K562 (cell line): ENCODE measurements around the gene PINK1. TPM values are rescaled to one million over a fixed set of nuclear protein-coding genes. Genes with fewer than 3 reads are reported as not detected.

ENCODE experiments used
- CTCFL ChIP-seq: IDR thresholded peaks from 2 replicates; pipeline ENCODE4 v1.6.1; 2011; ENCODE audit warnings: borderline replicate concordance, low read depth, mild to moderate bottlenecking, moderate library complexity, low read length; ENCODE audit not compliant: insufficient read depth, poor library complexity, severe bottlenecking
- FOXJ2 ChIP-seq: fragments of 200-800 bp; sonication (Bioruptor generic); IDR thresholded peaks from 2 replicates; pipeline ENCODE4 v1.6.1; 2016; ENCODE audit warnings: missing genetic modification characterization, missing compliant biosample characterization
- HMGXB4 ChIP-seq: sonication (generic); formaldehyde crosslinking; IDR thresholded peaks from 2 replicates; pipeline ENCODE4 v1.8.1; 2023; ENCODE audit warnings: mild to moderate bottlenecking, missing genetic modification reagents
- RNF219 ChIP-seq: fragments of 250-450 bp; sonication (Bioruptor Pico); IDR thresholded peaks from 2 replicates; pipeline ENCODE4 v1.5.0; 2022; ENCODE audit warnings: mild to moderate bottlenecking
- TEAD1 ChIP-seq, 2 experiments: fragments of 450-650 bp in 1 of 2; sonication (generic) in 1 of 2; formaldehyde crosslinking; IDR thresholded peaks; 2 replicates each; pipeline versions ENCODE4 v1.4.0 to v1.8.0; 2020 to 2022; ENCODE audit warnings: mild to moderate bottlenecking in 2 of 2, missing genetic modification reagents in 1 of 2
- polyA plus RNA-seq, 8 experiments: library from polyadenylated mRNA; depleted of rRNA in 4 of 8; stranded (reverse) in 5 of 8; unstranded in 3 of 8; fragments of >200 nt; fragmentation: Nextera tagmentation in 2 of 8; fragmentation: Illumina TruSeq in 1 of 8; extraction: Ambion mirVana in 2 of 8; extraction: Trizol in 1 of 8; gene quantifications; 2 replicates each; pipeline versions ENCODE4 v1.2.1 to v1.2.3, GENCODE V29; 2011 to 2014; ENCODE audit warnings: inconsistent platforms in 1 of 8, missing spikeins in 1 of 8
- total RNA-seq, 7 experiments: library from RNA; depleted of rRNA in 6 of 7; stranded (reverse); fragments of >200 nt in 6 of 7; fragmentation: Illumina TruSeq in 2 of 7; extraction: Trizol in 2 of 7; gene quantifications; 2 replicates each; pipeline versions ENCODE4 v1.2.1 to v1.2.3, GENCODE V29; 2011 to 2021; ENCODE audit warnings: low replicate concordance in 1 of 7
- TF ChIP-seq, protein P1 (sequence below), 2 experiments: fragments of 450-650 bp; IDR thresholded peaks; 2 replicates each; pipeline ENCODE4 v1.6.1; 2018; ENCODE audit warnings: mild to moderate bottlenecking in 2 of 2, low read depth in 1 of 2; ENCODE audit not compliant: partially characterized antibody in 2 of 2

PINK1 gene
- total and polyA plus RNA-seq, 9 of the 15 experiments (the other 6 are each of a cell fraction or from before 2014, with no cell fraction given): 1.5 to 11.3 (median 6.8) TPM

DNA sequence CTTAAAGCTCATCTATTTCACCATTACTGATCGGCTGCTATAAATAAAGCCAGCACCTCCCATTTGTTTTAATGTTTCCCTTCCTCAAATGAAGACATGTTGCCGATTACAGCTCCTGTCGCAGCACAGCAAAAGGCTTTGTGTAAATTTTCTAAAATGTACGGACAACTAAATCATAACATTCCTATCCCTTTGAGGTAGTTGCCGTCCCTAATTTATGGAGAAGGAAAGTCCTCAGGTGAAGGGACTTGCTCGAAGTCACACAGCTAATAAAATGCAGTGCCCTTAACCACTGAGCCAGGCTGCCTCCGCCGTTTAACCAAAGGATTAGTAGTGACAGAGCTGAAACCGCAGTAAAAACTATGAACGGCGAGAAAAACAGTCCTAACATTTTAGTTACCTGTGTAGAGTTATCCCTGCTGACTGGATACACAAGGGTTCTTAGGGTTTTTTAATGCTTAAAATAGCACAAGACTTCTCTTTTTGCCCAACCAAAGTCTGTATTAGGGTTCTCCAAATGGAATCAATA is 871 bp downstream of the PINK1 start (continued):
- TF ChIP-seq RNF219 (CRISPR knock-in tag): no peak
- 0 out of 2 replicates have a peak, but pooled peaks have one; percentile 7 for TF ChIP-seq HMGXB4 (CRISPR knock-in tag)
- TF ChIP-seq FOXJ2 (tag): no peak
- TF ChIP-seq, protein P1, sequence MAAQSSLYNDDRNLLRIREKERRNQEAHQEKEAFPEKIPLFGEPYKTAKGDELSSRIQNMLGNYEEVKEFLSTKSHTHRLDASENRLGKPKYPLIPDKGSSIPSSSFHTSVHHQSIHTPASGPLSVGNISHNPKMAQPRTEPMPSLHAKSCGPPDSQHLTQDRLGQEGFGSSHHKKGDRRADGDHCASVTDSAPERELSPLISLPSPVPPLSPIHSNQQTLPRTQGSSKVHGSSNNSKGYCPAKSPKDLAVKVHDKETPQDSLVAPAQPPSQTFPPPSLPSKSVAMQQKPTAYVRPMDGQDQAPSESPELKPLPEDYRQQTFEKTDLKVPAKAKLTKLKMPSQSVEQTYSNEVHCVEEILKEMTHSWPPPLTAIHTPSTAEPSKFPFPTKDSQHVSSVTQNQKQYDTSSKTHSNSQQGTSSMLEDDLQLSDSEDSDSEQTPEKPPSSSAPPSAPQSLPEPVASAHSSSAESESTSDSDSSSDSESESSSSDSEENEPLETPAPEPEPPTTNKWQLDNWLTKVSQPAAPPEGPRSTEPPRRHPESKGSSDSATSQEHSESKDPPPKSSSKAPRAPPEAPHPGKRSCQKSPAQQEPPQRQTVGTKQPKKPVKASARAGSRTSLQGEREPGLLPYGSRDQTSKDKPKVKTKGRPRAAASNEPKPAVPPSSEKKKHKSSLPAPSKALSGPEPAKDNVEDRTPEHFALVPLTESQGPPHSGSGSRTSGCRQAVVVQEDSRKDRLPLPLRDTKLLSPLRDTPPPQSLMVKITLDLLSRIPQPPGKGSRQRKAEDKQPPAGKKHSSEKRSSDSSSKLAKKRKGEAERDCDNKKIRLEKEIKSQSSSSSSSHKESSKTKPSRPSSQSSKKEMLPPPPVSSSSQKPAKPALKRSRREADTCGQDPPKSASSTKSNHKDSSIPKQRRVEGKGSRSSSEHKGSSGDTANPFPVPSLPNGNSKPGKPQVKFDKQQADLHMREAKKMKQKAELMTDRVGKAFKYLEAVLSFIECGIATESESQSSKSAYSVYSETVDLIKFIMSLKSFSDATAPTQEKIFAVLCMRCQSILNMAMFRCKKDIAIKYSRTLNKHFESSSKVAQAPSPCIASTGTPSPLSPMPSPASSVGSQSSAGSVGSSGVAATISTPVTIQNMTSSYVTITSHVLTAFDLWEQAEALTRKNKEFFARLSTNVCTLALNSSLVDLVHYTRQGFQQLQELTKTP (IDR thresholded peaks at IDR 0.05; ENCODE audit: low read depth in 1 of 2, partially characterized antibody in 2 of 2): peak in 1 of 2 experiments; percentile 93
- no peak for TF ChIP-seq CTCFL
- TF ChIP-seq TEAD1 (CRISPR knock-in tag; IDR thresholded peaks at IDR 0.05): 0 out of 4 replicates have a peak, but pooled peaks of 1 of the 2 experiments have one; percentile 18
